Stimulated activated memory B cell treated with anti-CD40 and anti-IgM and Interleukin-4, amounts not matched to agents 10 μg/mL and 1 μg/mL and 100 μg/mL, for 72 hours (primary cell): ENCODE data around the gene NELFB.
"Not testable (repeated sequence)": the region's sequence is repeated elsewhere in the genome, so short reads cannot be mapped to it uniquely, and the experiment has no call there.

Experiments used
- ATAC-seq: fragments of 150-1000 bp; cut with Tn5 transposase; 2 replicates; pipeline ENCODE4 v1.10.0; 2021
- H3K27ac Mint-ChIP-seq: one replicate; pipeline ENCODE4 v1.8.0; 2022; ENCODE audit warnings: mild to moderate bottlenecking, mixed read lengths
- H3K27me3 Mint-ChIP-seq: one replicate; pipeline ENCODE4 v1.8.0; 2022; ENCODE audit warnings: mixed read lengths
- H3K36me3 Mint-ChIP-seq: one replicate; pipeline ENCODE4 v1.8.0; 2022; ENCODE audit warnings: mixed read lengths
- H3K4me1 Mint-ChIP-seq: one replicate; pipeline ENCODE4 v1.8.0; 2022; ENCODE audit warnings: mixed read lengths
- H3K4me3 Mint-ChIP-seq: one replicate; pipeline ENCODE4 v1.8.0; 2022; ENCODE audit warnings: mild to moderate bottlenecking, moderate library complexity, mixed read lengths
- H3K9me3 Mint-ChIP-seq: one replicate; pipeline ENCODE4 v1.8.0; 2022; ENCODE audit warnings: mixed read lengths

NELFB gene

GRCh38 chr9:137247135-137247915 is 7.8 kb upstream of the NELFB start:
- Mint-ChIP-seq H3K4me1 (peaks cover 22% of the 10 kb centered on the region), H3K9me3 (no peaks in the 10 kb centered on the region), H3K4me3 (no peak overlapping the region), H3K27ac (no peak overlapping the region), H3K27me3 (no peaks in the 10 kb centered on the region), H3K36me3 (peaks cover 13% of the 10 kb centered on the region)
- no peak for ATAC-seq

GRCh38 chr9:137247916-137248175 is 7.3 kb upstream of the NELFB start:
- peaks cover 8% of the 10 kb centered on the region for H3K36me3 Mint-ChIP-seq
- no peak overlapping the region for H3K4me3 Mint-ChIP-seq
- H3K27me3 Mint-ChIP-seq = no peaks in the 10 kb centered on the region
- no peaks in the 10 kb centered on the region for H3K9me3 Mint-ChIP-seq
- ATAC-seq = no peak
- no peak overlapping the region for H3K27ac Mint-ChIP-seq
- peaks cover 19% of the 10 kb centered on the region for H3K4me1 Mint-ChIP-seq

GRCh38 chr9:137250329-137251193 is 4.6 kb upstream of the NELFB start:
- Mint-ChIP-seq H3K4me1 (peaks cover 18% of the 10 kb centered on the region), H3K9me3 (no peaks in the 10 kb centered on the region), H3K36me3 (no peaks in the 10 kb centered on the region), H3K27me3 (no peaks in the 10 kb centered on the region), H3K27ac (no peak overlapping the region), H3K4me3 (no peak overlapping the region)
- ATAC-seq = no peak

GRCh38 chr9:137251194-137251461 is 4.0 kb upstream of the NELFB start, which contains the start of gene STPG3:
Gene STPG3 (plus strand): TSS chr9:137251286. CDS start chr9:137251287, 1 bp downstream.
- Mint-ChIP-seq H3K4me1 (peaks cover 21% of the 10 kb centered on the region), H3K4me3 (no peak within 1 kb of the TSS), H3K27ac (no peak within 1 kb of the TSS), H3K9me3 (no peaks in the 10 kb centered on the region), H3K27me3 (no peaks in the 10 kb centered on the region), H3K36me3 (no peaks in the 10 kb centered on the region)
- ATAC-seq = no peak

- H3K27me3 Mint-ChIP-seq = no peaks in the 10 kb centered on the region
- ATAC-seq = no peak
- peaks cover 27% of the 10 kb centered on the region for H3K4me1 Mint-ChIP-seq
- H3K9me3 Mint-ChIP-seq = no peaks in the 10 kb centered on the region
- H3K4me3 Mint-ChIP-seq = no peak overlapping the region
- H3K27ac Mint-ChIP-seq = no peak overlapping the region
- no peaks in the 10 kb centered on the region for H3K36me3 Mint-ChIP-seq
Measured at GRCh38 chr9:137251490-137252268, 3.4 kb upstream of the NELFB start.

- no peak for ATAC-seq
- Mint-ChIP-seq H3K4me3 (no peak overlapping the region), H3K9me3 (no peaks in the 10 kb centered on the region), H3K4me1 (peaks cover 32% of the 10 kb centered on the region), H3K27ac (no peak overlapping the region), H3K27me3 (no peaks in the 10 kb centered on the region), H3K36me3 (no peaks in the 10 kb centered on the region)
Measured at GRCh38 chr9:137252555-137253506, 2.3 kb upstream of the NELFB start.

GRCh38 chr9:137253717-137254623 is 1.2 kb upstream of the NELFB start:
- no peaks in the 10 kb centered on the region for H3K27me3 Mint-ChIP-seq
- no peak for ATAC-seq
- H3K9me3 Mint-ChIP-seq = no peaks in the 10 kb centered on the region
- H3K36me3 Mint-ChIP-seq = no peaks in the 10 kb centered on the region
- H3K4me3 Mint-ChIP-seq = peak overlapping the region; percentile 73
- H3K4me1 Mint-ChIP-seq = peaks cover 32% of the 10 kb centered on the region
- peak overlapping the region; percentile 29 for H3K27ac Mint-ChIP-seq

GRCh38 chr9:137255448-137256114 is 454 bp downstream of the NELFB start:
- Mint-ChIP-seq H3K27me3 (no peaks in the 10 kb centered on the region), H3K4me1 (peaks cover 32% of the 10 kb centered on the region), H3K27ac (peak overlapping the region; percentile 12), H3K4me3 (peak overlapping the region; percentile 83), H3K36me3 (no peaks in the 10 kb centered on the region), H3K9me3 (no peaks in the 10 kb centered on the region)
- no peak for ATAC-seq

- Mint-ChIP-seq H3K4me3 (peak overlapping the region; percentile 83), H3K36me3 (peaks cover 1% of the 10 kb centered on the region), H3K4me1 (peaks cover 32% of the 10 kb centered on the region), H3K9me3 (no peaks in the 10 kb centered on the region), H3K27ac (no peak overlapping the region), H3K27me3 (no peaks in the 10 kb centered on the region)
- ATAC-seq = no peak
Measured at GRCh38 chr9:137256362-137256761, 1.2 kb downstream of the NELFB start.

GRCh38 chr9:137256856-137257255 is 1.7 kb downstream of the NELFB start:
- Mint-ChIP-seq H3K9me3 (no peaks in the 10 kb centered on the region), H3K27me3 (no peaks in the 10 kb centered on the region), H3K27ac (no peak overlapping the region), H3K4me1 (peaks cover 37% of the 10 kb centered on the region), H3K4me3 (peak overlapping the region; percentile 9), H3K36me3 (peaks cover 6% of the 10 kb centered on the region)
- ATAC-seq = no peak

- not testable (repeated sequence) for ATAC-seq, H3K4me1 Mint-ChIP-seq, H3K4me3 Mint-ChIP-seq, H3K9me3 Mint-ChIP-seq, H3K27me3 Mint-ChIP-seq
- Mint-ChIP-seq H3K27ac (peak overlapping the region; percentile 46), H3K36me3 (peaks cover 28% of the 10 kb centered on the region)
Measured at GRCh38 chr9:137262173-137262908, 7.2 kb downstream of the NELFB start.

GRCh38 chr9:137262909-137263285 is 7.8 kb downstream of the NELFB start:
- Mint-ChIP-seq H3K36me3 (peaks cover 34% of the 10 kb centered on the region), H3K4me1 (peaks cover 12% of the 10 kb centered on the region), H3K27ac (no peak overlapping the region), H3K4me3 (no peak overlapping the region), H3K9me3 (no peaks in the 10 kb centered on the region), H3K27me3 (no peaks in the 10 kb centered on the region)
- ATAC-seq = no peak

GRCh38 chr9:137263506-137263905 is 8.4 kb downstream of the NELFB start:
- Mint-ChIP-seq H3K4me3 (no peak overlapping the region), H3K27me3 (no peaks in the 10 kb centered on the region), H3K9me3 (peaks cover under 1% of the 10 kb centered on the region), H3K4me1 (peaks cover 19% of the 10 kb centered on the region), H3K36me3 (peaks cover 40% of the 10 kb centered on the region), H3K27ac (no peak overlapping the region)
- no peak for ATAC-seq
